HL-60 (cell line): ENCODE data around the gene AMELX.

Experiments
- DNase-seq, 2 experiments: peaks; one replicate each; pipeline ENCODE4 v3.0.0-alpha.2; 2010 to 2020; ENCODE audit warnings: low read depth in 1 of 2, low spot score in 1 of 2
- H3K27ac ChIP-seq: fragments of 250-450 bp; sonication (Bioruptor Pico); replicated peaks from 2 replicates; pipeline ENCODE4 v1.5.1; 2020; ENCODE audit warnings: mild to moderate bottlenecking, moderate library complexity
- H3K27me3 ChIP-seq: fragments of 250-450 bp; sonication (Bioruptor Pico); 2 replicates; pipeline ENCODE4 v1.5.1; 2021; ENCODE audit warnings: mild to moderate bottlenecking, moderate library complexity; ENCODE audit not compliant: insufficient read depth, poor library complexity, severe bottlenecking
- H3K4me3 ChIP-seq: replicated peaks from 2 replicates; pipeline ENCODE4 v1.5.1; 2011; ENCODE audit warnings: mild to moderate bottlenecking, control low read depth, low read length; ENCODE audit not compliant: insufficient read depth
- CTCF ChIP-seq: IDR thresholded peaks from one replicate; pipeline ENCODE4 v1.5.1; 2011; ENCODE audit warnings: low read length, control low read depth, inconsistent platforms; ENCODE audit not compliant: insufficient read depth
- GABPA ChIP-seq: IDR thresholded peaks from 2 replicates; pipeline ENCODE4 v1.6.1; 2012; ENCODE audit warnings: low read depth
- POLR2AphosphoS5 ChIP-seq: IDR thresholded peaks from 2 replicates; pipeline ENCODE4 v1.6.1; 2012; ENCODE audit warnings: low read depth
- SPI1 ChIP-seq: IDR thresholded peaks from 2 replicates; pipeline ENCODE4 v1.6.1; 2012; ENCODE audit warnings: low read depth, mild to moderate bottlenecking, borderline replicate concordance
- TF ChIP-seq, protein P1 (sequence below): IDR thresholded peaks from 2 replicates; pipeline ENCODE4 v1.6.1; 2012; ENCODE audit warnings: low read depth; ENCODE audit not compliant: insufficient replicate concordance

AMELX gene

GRCh38 chrX:11272290-11272689 lies 20.9 kb upstream of the AMELX start:
- DNase-seq = no peak
- Histone ChIP-seq H3K27ac (no peak overlapping the region), H3K4me3 (no peak overlapping the region), H3K27me3 (no peaks in the 10 kb centered on the region)
- no peak for TF ChIP-seq GABPA
- no peak for TF ChIP-seq CTCF

- H3K27ac ChIP-seq = no peak overlapping the region
- no peak for DNase-seq
- TF ChIP-seq, protein P1, sequence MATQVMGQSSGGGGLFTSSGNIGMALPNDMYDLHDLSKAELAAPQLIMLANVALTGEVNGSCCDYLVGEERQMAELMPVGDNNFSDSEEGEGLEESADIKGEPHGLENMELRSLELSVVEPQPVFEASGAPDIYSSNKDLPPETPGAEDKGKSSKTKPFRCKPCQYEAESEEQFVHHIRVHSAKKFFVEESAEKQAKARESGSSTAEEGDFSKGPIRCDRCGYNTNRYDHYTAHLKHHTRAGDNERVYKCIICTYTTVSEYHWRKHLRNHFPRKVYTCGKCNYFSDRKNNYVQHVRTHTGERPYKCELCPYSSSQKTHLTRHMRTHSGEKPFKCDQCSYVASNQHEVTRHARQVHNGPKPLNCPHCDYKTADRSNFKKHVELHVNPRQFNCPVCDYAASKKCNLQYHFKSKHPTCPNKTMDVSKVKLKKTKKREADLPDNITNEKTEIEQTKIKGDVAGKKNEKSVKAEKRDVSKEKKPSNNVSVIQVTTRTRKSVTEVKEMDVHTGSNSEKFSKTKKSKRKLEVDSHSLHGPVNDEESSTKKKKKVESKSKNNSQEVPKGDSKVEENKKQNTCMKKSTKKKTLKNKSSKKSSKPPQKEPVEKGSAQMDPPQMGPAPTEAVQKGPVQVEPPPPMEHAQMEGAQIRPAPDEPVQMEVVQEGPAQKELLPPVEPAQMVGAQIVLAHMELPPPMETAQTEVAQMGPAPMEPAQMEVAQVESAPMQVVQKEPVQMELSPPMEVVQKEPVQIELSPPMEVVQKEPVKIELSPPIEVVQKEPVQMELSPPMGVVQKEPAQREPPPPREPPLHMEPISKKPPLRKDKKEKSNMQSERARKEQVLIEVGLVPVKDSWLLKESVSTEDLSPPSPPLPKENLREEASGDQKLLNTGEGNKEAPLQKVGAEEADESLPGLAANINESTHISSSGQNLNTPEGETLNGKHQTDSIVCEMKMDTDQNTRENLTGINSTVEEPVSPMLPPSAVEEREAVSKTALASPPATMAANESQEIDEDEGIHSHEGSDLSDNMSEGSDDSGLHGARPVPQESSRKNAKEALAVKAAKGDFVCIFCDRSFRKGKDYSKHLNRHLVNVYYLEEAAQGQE = no peak
- TF ChIP-seq SPI1 (no peak), GABPA (no peak), POLR2AphosphoS5 (no peak), CTCF (no peak)
- no peaks in the 10 kb centered on the region for H3K27me3 ChIP-seq
- no peak overlapping the region for H3K4me3 ChIP-seq
Measured at GRCh38 chrX:11272863-11273262, 20.4 kb upstream of the AMELX start.

DNA sequence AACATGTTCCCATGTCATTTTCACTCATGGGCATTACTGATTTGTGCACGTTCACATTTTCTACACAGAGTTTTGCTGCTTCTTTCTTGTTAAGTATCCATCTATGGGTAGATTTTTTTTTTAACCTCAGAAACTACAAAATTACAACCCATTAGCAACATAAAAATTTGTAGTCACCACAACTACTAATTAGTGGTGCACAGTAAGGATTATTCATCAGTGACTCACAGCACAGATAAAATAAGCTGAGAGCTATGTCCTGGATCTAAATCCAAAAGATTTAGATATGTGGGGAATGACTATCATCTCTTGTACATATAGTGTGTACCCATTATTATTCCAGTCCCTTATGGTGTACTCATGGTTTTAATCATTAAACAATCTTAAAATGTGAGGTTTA lies 19.7 kb upstream of the AMELX start:
- no peak for DNase-seq
- no peak for TF ChIP-seq SPI1
- TF ChIP-seq GABPA = no peak
- Histone ChIP-seq H3K4me3 (no peak overlapping the region), H3K27ac (no peak overlapping the region), H3K27me3 (no peaks in the 10 kb centered on the region)

DNA sequence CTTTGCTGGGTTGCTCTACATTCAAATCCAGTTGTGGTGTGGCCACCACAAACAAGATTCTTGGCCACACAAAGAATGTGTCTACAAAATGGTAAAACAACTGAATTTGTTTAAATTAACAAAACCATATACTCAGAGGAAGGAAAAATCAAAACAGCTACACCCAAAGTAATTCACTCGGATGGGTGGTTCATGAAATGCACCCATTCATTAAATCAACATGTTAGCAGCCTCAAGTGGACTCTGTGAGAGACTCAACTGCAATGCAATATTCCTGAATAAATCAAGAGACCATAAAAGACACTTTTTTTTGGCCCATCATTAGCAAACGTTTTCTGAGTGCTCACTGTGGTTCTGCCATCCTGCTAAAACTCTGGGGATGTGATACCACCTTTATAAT lies 11.2 kb upstream of the AMELX start:
- Histone ChIP-seq H3K27me3 (no peaks in the 10 kb centered on the region), H3K4me3 (no peak overlapping the region), H3K27ac (no peak overlapping the region)
- TF ChIP-seq, protein P1 = no peak
- TF ChIP-seq CTCF (no peak), POLR2AphosphoS5 (no peak), SPI1 (no peak), GABPA (no peak)
- no peak for DNase-seq

DNA sequence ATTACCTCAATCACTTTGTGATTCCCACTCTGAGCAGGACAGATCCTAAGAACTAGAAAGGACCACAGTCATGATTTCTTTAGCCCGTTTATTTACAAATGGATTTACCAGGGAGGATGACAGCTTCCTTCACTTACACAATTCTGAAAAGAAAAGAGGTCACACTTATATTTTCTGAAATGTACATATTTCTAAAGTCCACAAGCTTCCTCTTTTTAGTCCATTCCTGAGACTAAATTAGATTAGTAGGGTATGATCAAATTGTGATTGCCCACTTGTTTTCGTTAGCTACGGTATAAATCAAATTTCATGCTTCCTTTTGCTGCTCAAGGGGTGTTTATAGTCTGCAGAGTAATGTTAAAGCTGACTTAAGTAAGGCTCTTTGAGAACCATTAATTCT lies 7.6 kb upstream of the AMELX start:
- H3K27me3 ChIP-seq = no peaks in the 10 kb centered on the region
- no peak overlapping the region for H3K4me3 ChIP-seq
- TF ChIP-seq GABPA (no peak), SPI1 (no peak), POLR2AphosphoS5 (no peak), CTCF (no peak)
- TF ChIP-seq, protein P1 = no peak
- no peak for DNase-seq
- no peak overlapping the region for H3K27ac ChIP-seq
